Activated CD8-positive, alpha-beta memory T cell treated with anti-CD3 and anti-CD28 coated beads, Interleukin-2, amount 10 ng/mL, durations not matched to agents 7 days and 5 days (primary cell): ENCODE measurements around the gene ME2. TPM values are rescaled to one million over a fixed set of nuclear protein-coding genes. Genes with fewer than 3 reads are reported as not detected.
"Not testable (repeated sequence)": the region's sequence is repeated elsewhere in the genome, so short reads cannot be mapped to it uniquely, and the experiment has no call there.

Source experiments
- ATAC-seq: fragments of 150-1000 bp; cut with Tn5 transposase; one replicate; pipeline ENCODE4 v1.10.0; 2021; ENCODE audit warnings: moderate library complexity
- CTCF ChIA-PET: fragments of 350-600 bp; sonication (Branson Sonifier 250); formaldehyde crosslinking; loops from one replicate; lab custom pipeline; 2021; ENCODE audit warnings: antibody characterized with exemption; lab: Charles Lee
- DNase-seq: peaks from one replicate; pipeline ENCODE4 v3.0.0-alpha.2; 2020
- H3K27ac Mint-ChIP-seq: one replicate; pipeline ENCODE4 v1.8.0; 2021; ENCODE audit warnings: mild to moderate bottlenecking, mixed read lengths
- H3K27me3 Mint-ChIP-seq: one replicate; pipeline ENCODE4 v1.8.0; 2021; ENCODE audit warnings: mixed read lengths
- H3K36me3 Mint-ChIP-seq: one replicate; pipeline ENCODE4 v1.8.0; 2021; ENCODE audit warnings: mild to moderate bottlenecking, mixed read lengths
- H3K4me1 Mint-ChIP-seq: one replicate; pipeline ENCODE4 v1.8.0; 2021; ENCODE audit warnings: mixed read lengths
- H3K4me3 Mint-ChIP-seq: one replicate; pipeline ENCODE4 v1.8.0; 2021; ENCODE audit warnings: mild to moderate bottlenecking, moderate library complexity, mixed read lengths
- H3K9me3 Mint-ChIP-seq: one replicate; pipeline ENCODE4 v1.8.0; 2022; ENCODE audit warnings: low read depth, mixed read lengths
- total RNA-seq, 2 experiments: library from RNA; stranded (reverse); gene quantifications; one replicate each; pipeline ENCODE4 v1.2.3, GENCODE V29; 2021

The ME2 gene
- total RNA-seq, 2 experiments from 2014 or later, result 77.2 to 86.9 TPM

DNA sequence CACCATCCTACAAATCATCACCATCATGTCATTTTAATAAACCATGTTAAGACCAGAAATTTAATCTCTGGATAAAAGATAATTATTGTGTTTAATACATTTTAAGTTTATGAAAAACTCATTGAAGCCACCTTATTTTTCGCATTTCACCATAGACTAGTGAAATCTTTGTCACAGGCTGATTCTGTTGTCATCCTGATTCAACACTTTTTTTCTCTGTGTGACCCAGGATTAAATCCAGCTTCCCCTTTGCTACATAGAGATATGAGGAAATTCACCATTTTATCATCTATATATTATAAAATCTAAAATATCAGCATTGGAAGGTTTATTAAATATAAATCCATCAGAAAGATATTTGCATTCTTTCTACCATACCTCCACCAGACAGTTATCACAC is 29.9 kb upstream of the ME2 start:
- CTCF ChIA-PET, result no interaction called here
- DNase-seq, result no peak
- Mint-ChIP-seq H3K27ac (no peak overlapping the region), H3K4me1 (no peaks in the 10 kb centered on the region), H3K9me3 (no peaks in the 10 kb centered on the region), H3K36me3 (peaks cover under 1% of the 10 kb centered on the region), H3K27me3 (peaks cover 7% of the 10 kb centered on the region), H3K4me3 (no peak overlapping the region)
- no peak for ATAC-seq

DNA sequence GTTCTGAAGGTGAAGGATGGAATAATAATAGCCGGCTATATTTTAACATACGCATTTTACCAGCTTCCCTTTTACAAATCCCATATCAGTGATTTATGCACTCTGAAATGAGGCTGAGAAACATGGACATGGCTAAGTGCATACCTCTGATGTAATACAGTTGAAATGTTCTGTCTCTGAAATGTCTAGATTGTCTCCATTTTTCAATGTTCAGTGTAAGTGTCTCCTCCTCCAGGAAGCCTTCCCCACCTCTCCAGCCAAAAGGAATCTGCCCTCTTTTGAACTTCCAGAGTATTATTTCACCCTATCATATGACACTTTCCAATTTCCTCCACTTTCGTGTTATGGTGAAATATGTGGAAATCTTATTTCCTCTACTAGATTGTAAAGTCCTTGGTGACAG is 29.5 kb upstream of the ME2 start:
- H3K9me3 Mint-ChIP-seq, result no peaks in the 10 kb centered on the region
- no peak overlapping the region for H3K27ac Mint-ChIP-seq
- DNase-seq (no peak), ATAC-seq (no peak)
- H3K27me3 Mint-ChIP-seq, result peaks cover 7% of the 10 kb centered on the region
- no peaks in the 10 kb centered on the region for H3K4me1 Mint-ChIP-seq
- H3K36me3 Mint-ChIP-seq, result peaks cover 2% of the 10 kb centered on the region
- no peak overlapping the region for H3K4me3 Mint-ChIP-seq
- CTCF ChIA-PET, result no interaction called here

DNA sequence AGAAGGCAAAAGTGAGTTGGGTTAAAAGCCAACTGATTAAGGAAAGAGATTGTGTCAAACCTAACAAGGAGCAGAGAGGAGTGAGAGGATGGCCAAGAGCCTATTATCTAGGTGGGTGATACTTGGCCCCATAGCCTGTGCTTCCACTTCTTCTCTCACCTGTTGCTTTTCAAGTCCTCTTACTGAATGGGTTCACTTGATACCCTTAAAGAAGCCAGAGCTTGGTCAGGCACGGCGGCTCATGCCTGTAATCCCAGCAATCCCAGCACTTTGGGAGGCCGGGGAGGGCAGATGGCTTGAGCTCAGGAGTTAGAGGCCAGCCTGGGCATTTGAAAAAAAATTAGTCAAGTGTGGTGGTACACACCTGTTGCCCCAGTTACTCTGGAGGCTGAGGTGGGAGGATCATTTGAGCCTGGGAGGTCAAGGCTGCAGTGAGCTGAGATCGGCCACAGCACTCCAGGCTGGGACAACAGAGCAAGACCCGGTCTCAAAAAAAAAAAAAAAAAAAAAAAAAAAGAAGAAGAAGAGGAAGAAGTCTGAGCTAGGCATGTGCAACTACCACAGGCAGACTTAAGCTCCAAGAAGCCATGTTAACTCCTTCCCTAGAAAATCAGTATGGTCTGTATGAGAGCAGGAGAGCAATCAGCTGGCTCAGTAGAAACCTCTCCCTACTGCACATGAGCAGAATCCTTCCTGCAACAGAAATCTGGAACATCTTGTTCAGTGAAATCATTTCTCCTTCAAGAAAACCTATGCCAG is 28.4 kb upstream of the ME2 start:
- H3K4me3 Mint-ChIP-seq, result no peak overlapping the region
- peaks cover 2% of the 10 kb centered on the region for H3K36me3 Mint-ChIP-seq
- H3K27me3 Mint-ChIP-seq, result peaks cover 7% of the 10 kb centered on the region
- no peaks in the 10 kb centered on the region for H3K9me3 Mint-ChIP-seq
- ATAC-seq, result no peak
- CTCF ChIA-PET, result interaction anchor here (1.6 kb wide), 1 partner anchor 9 kb away, joined by 3 read pairs; no protein-coding TSS in a partner anchor
- no peak overlapping the region for H3K27ac Mint-ChIP-seq
- no peak for DNase-seq
- H3K4me1 Mint-ChIP-seq, result no peaks in the 10 kb centered on the region

DNA sequence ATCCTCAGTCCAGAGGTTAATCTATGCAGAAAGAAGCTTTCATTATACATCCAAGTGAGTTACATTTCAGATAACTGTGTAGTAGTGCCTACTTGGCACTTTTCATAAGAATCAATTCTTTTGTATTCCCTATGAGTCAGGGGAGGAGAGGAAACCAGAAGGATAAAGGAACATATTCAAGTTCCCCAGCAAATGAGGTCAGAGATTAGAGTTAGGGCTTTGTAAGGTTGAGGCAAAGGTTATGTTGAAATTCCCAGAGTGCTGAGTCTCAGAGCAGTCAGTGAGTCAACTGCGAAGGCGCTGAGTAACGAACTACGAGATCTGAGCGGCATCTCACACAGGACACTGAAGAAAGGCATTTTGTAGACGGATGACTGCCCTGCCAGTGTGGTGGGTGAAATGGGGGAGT is 25.1 kb upstream of the ME2 start:
- DNase-seq (no peak), ATAC-seq (no peak)
- Mint-ChIP-seq H3K27me3 (peaks cover 4% of the 10 kb centered on the region), H3K4me3 (no peak overlapping the region), H3K27ac (no peak overlapping the region), H3K36me3 (peaks cover 2% of the 10 kb centered on the region), H3K4me1 (peaks cover 1% of the 10 kb centered on the region), H3K9me3 (no peaks in the 10 kb centered on the region)
- CTCF ChIA-PET, result no interaction called here

DNA sequence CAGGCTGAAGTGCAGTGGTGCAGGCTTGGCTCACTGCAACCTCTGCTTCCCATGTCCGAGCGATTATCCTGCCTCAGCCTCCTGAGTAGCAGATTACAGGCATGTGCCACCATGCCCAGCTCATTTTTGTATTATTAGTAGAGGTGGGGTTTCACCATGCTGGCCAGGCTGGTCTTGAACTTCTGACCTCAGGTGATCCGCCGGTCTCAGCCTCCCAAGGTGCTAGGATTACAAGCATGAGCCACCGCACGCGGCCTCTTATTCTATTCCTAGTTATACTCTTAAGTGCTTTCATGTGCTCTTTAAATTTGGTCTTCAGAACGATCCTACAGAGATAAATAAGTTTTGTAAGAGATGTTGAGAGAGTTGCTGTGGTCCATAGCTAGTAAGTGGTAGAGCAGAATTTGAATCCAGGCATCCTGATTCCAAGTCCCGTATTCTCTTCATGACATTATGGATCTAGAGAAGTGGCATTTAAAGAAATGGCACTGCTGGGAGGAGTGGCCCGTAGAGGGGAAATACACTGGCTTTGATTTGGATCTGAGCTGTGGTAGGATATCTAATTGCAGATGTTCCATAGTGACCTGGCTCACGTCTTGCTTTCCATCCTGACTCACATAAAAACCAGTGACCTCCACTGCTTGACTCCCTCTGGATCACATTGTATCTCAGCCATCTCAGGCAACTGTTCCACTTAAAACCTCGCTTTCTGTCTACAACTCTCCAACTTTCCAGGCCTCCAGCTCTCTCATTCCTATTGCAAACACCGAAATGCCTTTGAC is 22.8 kb upstream of the ME2 start:
- CTCF ChIA-PET, result interaction anchor here (1.2 kb wide), 1 partner anchor 36 kb away, joined by 4 read pairs; the partner anchor contains the start of gene MRO
- H3K27me3 Mint-ChIP-seq, result peaks cover 2% of the 10 kb centered on the region
- peaks cover 2% of the 10 kb centered on the region for H3K36me3 Mint-ChIP-seq
- peaks cover 1% of the 10 kb centered on the region for H3K4me1 Mint-ChIP-seq
- ATAC-seq (no peak), DNase-seq (no peak)
- H3K9me3 Mint-ChIP-seq, result no peaks in the 10 kb centered on the region
- H3K27ac Mint-ChIP-seq, result no peak overlapping the region
- no peak overlapping the region for H3K4me3 Mint-ChIP-seq

DNA sequence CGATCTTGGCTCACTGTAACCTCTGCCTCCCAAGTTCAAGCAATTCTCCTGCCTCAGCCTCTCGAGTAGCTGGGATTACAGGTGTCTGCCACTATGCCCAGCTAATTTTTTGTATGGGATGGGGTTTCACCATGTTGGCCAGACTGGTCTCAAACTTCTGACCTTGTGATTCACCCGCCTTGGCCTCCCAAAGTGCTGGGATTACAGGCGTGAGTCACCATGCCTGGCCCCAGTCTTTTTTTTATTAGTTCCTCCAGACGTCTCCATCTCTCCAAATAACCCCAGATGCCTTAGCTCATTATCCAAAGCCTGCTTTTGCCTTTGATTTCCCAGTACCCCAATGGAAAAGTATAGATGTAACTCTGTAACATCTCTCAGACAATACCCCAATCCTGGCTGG is 21.8 kb upstream of the ME2 start:
- not testable (repeated sequence) for H3K36me3 Mint-ChIP-seq, H3K9me3 Mint-ChIP-seq
- CTCF ChIA-PET, result interaction anchor here (0.6 to 1.2 kb wide), 2 partner anchors 37 to 472 kb away, joined by 3 to 4 read pairs; partner anchors contain the start of gene MRO

DNA sequence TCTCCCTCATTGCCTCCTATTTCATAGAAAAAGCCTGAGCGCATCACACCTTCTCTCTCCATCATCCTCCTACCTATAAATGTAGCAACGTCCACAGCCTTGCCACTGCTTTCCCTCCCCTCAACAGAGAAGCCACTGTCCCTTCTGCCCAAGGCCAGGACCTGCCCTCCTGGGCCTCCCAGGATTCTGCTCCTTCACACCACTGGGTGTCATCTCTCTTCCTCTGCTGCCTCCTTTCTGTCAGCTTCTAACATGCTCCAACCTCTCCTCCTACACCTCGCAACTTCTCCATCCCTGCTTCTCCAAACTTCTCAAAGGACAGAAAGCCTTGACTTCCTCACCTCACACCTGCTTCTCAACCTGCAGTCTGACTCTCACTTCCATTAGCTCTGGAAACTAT is 21.2 kb upstream of the ME2 start:
- no peak for ATAC-seq
- H3K4me1 Mint-ChIP-seq, result peaks cover 1% of the 10 kb centered on the region
- no peak overlapping the region for H3K27ac Mint-ChIP-seq
- peaks cover 2% of the 10 kb centered on the region for H3K27me3 Mint-ChIP-seq
- H3K36me3 Mint-ChIP-seq, result peaks cover 2% of the 10 kb centered on the region
- H3K4me3 Mint-ChIP-seq, result no peak overlapping the region
- H3K9me3 Mint-ChIP-seq, result no peaks in the 10 kb centered on the region
- no peak for DNase-seq
- CTCF ChIA-PET, result interaction anchor here (0.6 kb wide), 1 partner anchor 472 kb away, joined by 3 read pairs; no protein-coding TSS in a partner anchor

More for the DNA sequence above, 21.8 kb upstream of the ME2 start:
- H3K27me3 Mint-ChIP-seq, H3K4me3 Mint-ChIP-seq, H3K27ac Mint-ChIP-seq, ATAC-seq, DNase-seq, H3K4me1 Mint-ChIP-seq: not testable (repeated sequence)

DNA sequence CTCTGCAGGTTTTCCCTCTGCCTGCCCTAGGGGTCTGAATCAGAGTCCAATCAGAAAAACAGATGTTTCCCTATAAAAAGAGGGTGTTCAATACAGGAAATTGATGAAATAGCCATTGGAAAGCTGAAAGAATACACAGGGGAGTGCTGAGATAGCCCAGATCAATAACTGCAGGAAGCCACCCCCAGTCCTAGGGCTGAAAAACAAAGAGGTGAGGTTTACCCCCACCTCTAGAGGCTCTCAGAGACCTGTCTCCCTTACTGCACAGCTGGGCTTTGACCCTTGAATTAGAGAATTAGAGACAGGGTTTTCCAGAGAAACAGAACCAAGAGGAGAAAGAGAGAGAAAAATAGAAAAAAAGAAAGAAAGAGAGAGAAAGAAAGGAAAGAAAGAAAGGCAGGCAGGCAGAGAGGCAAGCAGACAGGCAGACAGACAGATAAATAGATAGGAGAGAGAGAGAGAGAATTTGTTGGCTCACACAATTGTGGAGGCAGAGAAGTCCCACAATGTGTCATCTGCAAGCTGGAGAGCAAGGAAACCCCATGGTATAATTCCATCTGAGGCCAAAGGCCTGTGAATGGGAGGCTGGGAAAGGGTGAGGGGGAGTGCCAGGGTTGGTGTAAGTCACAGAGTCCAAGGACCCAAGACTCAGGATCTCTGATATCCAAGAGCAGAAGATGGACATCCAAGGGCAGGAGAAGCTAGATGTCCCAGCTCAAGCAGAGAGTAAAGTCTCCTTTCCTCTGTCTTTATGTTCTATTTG is 18.9 kb upstream of the ME2 start:
- Mint-ChIP-seq H3K27ac (no peak overlapping the region), H3K4me3 (no peak overlapping the region), H3K9me3 (no peaks in the 10 kb centered on the region), H3K36me3 (no peaks in the 10 kb centered on the region), H3K4me1 (peaks cover 1% of the 10 kb centered on the region), H3K27me3 (no peaks in the 10 kb centered on the region)
- no peak for ATAC-seq
- CTCF ChIA-PET, result no interaction called here
- DNase-seq, result no peak

DNA sequence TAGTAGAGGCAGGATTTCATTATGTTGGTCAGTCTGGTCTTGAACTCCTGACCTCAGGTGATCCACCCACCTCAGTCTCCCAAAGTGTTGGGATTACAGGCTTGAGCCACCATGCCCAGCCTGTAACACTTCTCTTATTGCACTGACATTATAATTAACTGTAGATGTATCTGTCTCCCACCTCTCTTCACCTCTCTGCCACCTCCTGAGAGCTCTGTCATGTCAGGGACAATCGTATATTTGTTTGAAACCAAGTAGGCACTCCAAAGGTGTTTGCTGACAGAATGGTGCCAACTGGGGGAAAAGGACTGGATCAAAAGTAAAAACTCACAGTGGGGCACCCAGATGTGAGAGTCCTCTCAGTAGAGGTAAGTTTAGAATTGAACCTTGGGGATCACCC is 17.3 kb upstream of the ME2 start:
- no peak overlapping the region for H3K27ac Mint-ChIP-seq
- no peaks in the 10 kb centered on the region for H3K9me3 Mint-ChIP-seq
- H3K27me3 Mint-ChIP-seq, result no peaks in the 10 kb centered on the region
- no peak overlapping the region for H3K4me3 Mint-ChIP-seq
- H3K4me1 Mint-ChIP-seq, result peaks cover 1% of the 10 kb centered on the region
- ATAC-seq (no peak), DNase-seq (no peak)
- no peaks in the 10 kb centered on the region for H3K36me3 Mint-ChIP-seq
- CTCF ChIA-PET, result no interaction called here

DNA sequence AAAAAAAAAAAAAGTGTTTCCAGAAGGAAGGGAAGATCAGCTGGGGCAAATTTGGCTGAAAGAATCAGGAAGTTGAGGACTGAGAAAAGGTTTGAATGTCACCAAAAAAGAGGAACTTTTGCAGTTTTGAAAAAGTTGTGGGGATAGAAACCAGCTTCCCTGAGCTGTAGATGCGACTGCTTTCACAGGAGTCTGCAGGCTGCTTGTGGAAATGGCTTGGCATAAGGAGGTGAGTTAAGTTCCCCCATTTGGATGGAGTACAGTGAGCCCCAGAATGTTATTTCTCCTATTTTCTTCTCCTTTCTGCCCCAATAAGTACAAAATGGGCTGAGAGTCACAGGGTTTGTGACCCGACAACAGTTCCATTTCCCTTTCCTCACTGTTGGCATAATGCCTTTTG is 16.5 kb upstream of the ME2 start:
- Mint-ChIP-seq H3K4me3 (no peak overlapping the region), H3K27me3 (no peaks in the 10 kb centered on the region), H3K9me3 (no peaks in the 10 kb centered on the region), H3K4me1 (no peaks in the 10 kb centered on the region), H3K27ac (no peak overlapping the region), H3K36me3 (no peaks in the 10 kb centered on the region)
- DNase-seq (no peak), ATAC-seq (no peak)
- CTCF ChIA-PET, result no interaction called here

DNA sequence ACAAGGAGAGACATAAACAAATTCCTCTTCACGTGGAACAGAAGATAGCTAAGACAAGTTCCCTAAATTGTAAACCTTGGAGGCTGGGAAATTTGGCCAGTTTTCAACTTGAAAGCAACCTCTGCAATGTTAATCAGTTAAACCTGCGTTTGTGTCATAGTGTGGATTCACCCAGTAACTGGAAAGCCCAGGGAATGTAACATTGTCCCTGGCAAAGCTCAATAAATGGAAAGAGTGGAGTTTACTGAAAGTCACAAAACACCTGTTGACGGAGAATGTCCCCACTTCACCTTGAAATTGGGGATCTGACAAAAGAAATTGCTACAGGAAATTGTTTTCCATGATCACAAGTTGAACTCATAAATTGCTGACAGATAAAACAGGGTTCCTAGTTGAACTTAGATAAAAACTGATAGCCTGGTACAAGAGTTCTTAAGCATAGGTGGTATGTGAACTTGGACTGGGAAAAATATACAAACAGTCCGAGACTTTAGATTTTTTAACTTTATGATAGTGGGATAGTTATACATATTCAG is 15.0 kb upstream of the ME2 start:
- no peaks in the 10 kb centered on the region for H3K9me3 Mint-ChIP-seq
- H3K36me3 Mint-ChIP-seq, result no peaks in the 10 kb centered on the region
- DNase-seq (no peak), ATAC-seq (no peak)
- no peaks in the 10 kb centered on the region for H3K27me3 Mint-ChIP-seq
- H3K27ac Mint-ChIP-seq, result no peak overlapping the region
- CTCF ChIA-PET, result no interaction called here
- H3K4me3 Mint-ChIP-seq, result no peak overlapping the region
- no peaks in the 10 kb centered on the region for H3K4me1 Mint-ChIP-seq

DNA sequence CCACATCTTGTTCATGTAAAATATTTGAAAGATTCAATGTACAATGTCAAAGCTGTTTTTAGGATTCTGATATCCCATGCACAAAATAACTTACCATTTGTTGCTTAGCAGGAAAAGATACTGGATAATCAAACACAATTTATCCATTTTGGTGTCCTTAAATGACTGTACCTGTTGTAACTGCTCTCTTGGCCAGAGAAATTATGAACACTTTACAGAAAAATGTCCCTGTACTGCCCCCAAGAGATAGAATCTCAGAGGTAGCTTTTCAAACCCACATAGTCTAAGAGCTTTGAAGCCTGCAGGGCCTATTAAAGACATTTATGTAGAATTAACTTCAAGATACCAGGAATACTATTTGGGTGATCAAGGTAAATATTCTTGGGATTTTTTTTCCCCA is 12.2 kb upstream of the ME2 start:
- DNase-seq, result no peak
- Mint-ChIP-seq H3K9me3 (no peaks in the 10 kb centered on the region), H3K4me1 (no peaks in the 10 kb centered on the region), H3K27ac (no peak overlapping the region), H3K27me3 (no peaks in the 10 kb centered on the region), H3K4me3 (no peak overlapping the region), H3K36me3 (no peaks in the 10 kb centered on the region)
- CTCF ChIA-PET, result interaction anchor here (1.5 kb wide), 1 partner anchor 46 kb away, joined by 6 read pairs; no protein-coding TSS in a partner anchor
- no peak for ATAC-seq

DNA sequence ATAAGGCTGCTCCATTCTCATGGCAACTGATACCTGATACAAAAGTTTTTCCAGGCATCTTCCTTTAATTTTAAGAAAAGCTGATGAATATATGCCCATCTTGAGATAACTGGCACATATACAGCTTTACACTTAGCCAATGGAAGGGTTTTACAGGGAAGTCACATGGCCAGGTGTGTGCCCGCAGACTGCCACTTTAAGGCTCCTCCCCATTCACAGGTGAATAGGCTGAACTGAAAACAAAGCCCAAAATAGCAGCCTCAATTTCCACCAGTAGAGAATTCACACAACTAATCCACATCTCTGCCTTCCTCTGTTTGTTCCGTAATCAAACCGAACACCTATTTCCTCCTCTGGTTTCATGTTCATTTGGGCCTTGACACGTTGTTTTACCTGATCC is 9.8 kb upstream of the ME2 start:
- DNase-seq, result no peak
- no peaks in the 10 kb centered on the region for H3K4me1 Mint-ChIP-seq
- no peaks in the 10 kb centered on the region for H3K36me3 Mint-ChIP-seq
- no peak overlapping the region for H3K27ac Mint-ChIP-seq
- ATAC-seq, result no peak
- peaks cover 3% of the 10 kb centered on the region for H3K27me3 Mint-ChIP-seq
- no peaks in the 10 kb centered on the region for H3K9me3 Mint-ChIP-seq
- CTCF ChIA-PET, result no interaction called here
- H3K4me3 Mint-ChIP-seq, result no peak overlapping the region
